Stomach (tissue), 9 donors: ENCODE data around the gene SVIL. TPM values are rescaled to one million over a fixed set of nuclear protein-coding genes. Genes with fewer than 3 reads are reported as not detected.

Experiments
- DNase-seq, 2 donors: peaks; one replicate each; pipeline versions ENCODE4 v3.0.0 to v3.0.0-alpha.2; 2013 to 2019
- H3K27ac ChIP-seq, 5 donors: fragments of 200-600 bp in 4 of 5; sonication (generic) in 4 of 5; one replicate each; pipeline ENCODE4 v1.5.1; 2013 to 2019; ENCODE audit warnings: mild to moderate bottlenecking in 1 of 5, moderate library complexity in 1 of 5
- H3K27me3 ChIP-seq, 3 donors: fragments of 200-600 bp; sonication (generic); one replicate each; pipeline ENCODE4 v1.5.1; 2017 to 2019; ENCODE audit warnings: mixed run types in 1 of 3
- H3K36me3 ChIP-seq, 4 donors: fragments of 200-600 bp; sonication (generic); 1 replicate in 3 of 4; 2 replicates in 1 of 4; pipeline ENCODE4 v1.5.1; 2016 to 2019
- H3K4me1 ChIP-seq, 4 donors: fragments of 200-600 bp; sonication (generic); one replicate each; pipeline ENCODE4 v1.5.1; 2016 to 2019
- H3K4me3 ChIP-seq, 4 donors: fragments of 200-600 bp; sonication (generic) in 3 of 4; one replicate each; pipeline ENCODE4 v1.5.1; 2016 to 2019; ENCODE audit warnings: mild to moderate bottlenecking in 1 of 4
- H3K9me3 ChIP-seq, 4 donors: fragments of 200-600 bp; sonication (generic); one replicate each; pipeline ENCODE4 v1.5.1; 2016 to 2019
- EP300 ChIP-seq: sonication (generic); formaldehyde crosslinking; IDR thresholded peaks from one replicate; pipeline ENCODE4 v1.6.1; 2017; ENCODE audit warnings: antibody characterized with exemption
- POLR2A ChIP-seq, 4 donors: fragments of 450-650 bp; IDR thresholded peaks; one replicate each; pipeline ENCODE4 v1.6.1; 2016; ENCODE audit warnings: antibody characterized with exemption in 4 of 4, control low read depth in 2 of 4, mild to moderate bottlenecking in 1 of 4, moderate library complexity in 1 of 4
- POLR2AphosphoS5 ChIP-seq, 3 donors: sonication (generic); formaldehyde crosslinking; IDR thresholded peaks; one replicate each; pipeline ENCODE4 v1.6.1; 2016; ENCODE audit warnings: antibody characterized with exemption in 3 of 3
- WGBS, 5 donors: extraction: QIAGEN DNeasy Blood & Tissue Kit in 3 of 5; methylation state at CpG; one replicate each; pipeline versions ENCODE4 v1.1.5 to v1.1.7; 2013 to 2018; 5-methylcytosine and 5-hydroxymethylcytosine counted together
- intact Hi-C: fragments of 100-400 bp; cut with DNase I; formaldehyde crosslinking; loops from one replicate; pipeline ENCODE4 v1.15.1; 2023; ENCODE audit warnings: low total_unique reads
- polyA plus RNA-seq, 3 donors: library from polyadenylated mRNA; stranded (reverse); fragments of 200-250 nt; gene quantifications; one replicate each; pipeline ENCODE4 v1.2.3, GENCODE V29; 2013
- total RNA-seq, 5 donors: library from RNA; depleted of rRNA; stranded (reverse); fragments of >200 nt; gene quantifications; one replicate each; pipeline versions ENCODE4 v1.1.0 to v1.2.3, GENCODE V29; 2014 to 2016
- TF ChIP-seq, protein P1 (sequence below), 7 experiments: fragments of 450-650 bp in 4 of 7; fragments of 200-600 bp in 3 of 7; sonication (generic) in 3 of 7; IDR thresholded peaks; one replicate each; pipeline ENCODE4 v1.5.1; 2016 to 2019; ENCODE audit warnings: antibody characterized with exemption in 7 of 7, control low read depth in 2 of 7, mild to moderate bottlenecking in 1 of 7
- donor health status: healthy with polysubstance abuse.
- donor health status: Bipolar disorder and iron deficiency.
- donor health status: healthy.

Gene SVIL
- total and polyA plus RNA-seq, 8 donors = 6.8 to 400 (median 112) TPM

DNA sequence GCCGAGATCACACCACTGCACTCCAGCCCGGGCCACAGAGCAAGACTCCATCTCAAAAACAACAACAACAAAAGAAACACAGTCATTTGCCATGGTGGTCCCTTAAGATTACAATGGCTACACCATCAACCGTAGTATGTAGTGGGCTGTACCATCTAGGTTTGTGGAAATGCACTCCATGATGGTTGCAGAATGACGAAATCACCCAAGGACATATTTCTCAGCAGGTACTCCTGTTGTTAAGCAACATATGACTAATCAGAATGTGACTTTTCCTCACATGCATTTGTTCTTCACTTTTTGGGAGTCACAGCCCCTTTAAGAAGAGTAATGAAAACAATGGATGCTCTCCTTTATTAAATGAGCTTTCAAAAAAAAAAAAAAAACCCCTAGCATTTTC, 11.0 kb downstream of the SVIL start:
- DNase-seq = no peak
- TF ChIP-seq POLR2AphosphoS5 (IDR thresholded peaks at IDR 0.05) = no peak
- TF ChIP-seq POLR2A (IDR thresholded peaks at IDR 0.05) = no peak
- no peak for TF ChIP-seq EP300
- TF ChIP-seq, protein P1, sequence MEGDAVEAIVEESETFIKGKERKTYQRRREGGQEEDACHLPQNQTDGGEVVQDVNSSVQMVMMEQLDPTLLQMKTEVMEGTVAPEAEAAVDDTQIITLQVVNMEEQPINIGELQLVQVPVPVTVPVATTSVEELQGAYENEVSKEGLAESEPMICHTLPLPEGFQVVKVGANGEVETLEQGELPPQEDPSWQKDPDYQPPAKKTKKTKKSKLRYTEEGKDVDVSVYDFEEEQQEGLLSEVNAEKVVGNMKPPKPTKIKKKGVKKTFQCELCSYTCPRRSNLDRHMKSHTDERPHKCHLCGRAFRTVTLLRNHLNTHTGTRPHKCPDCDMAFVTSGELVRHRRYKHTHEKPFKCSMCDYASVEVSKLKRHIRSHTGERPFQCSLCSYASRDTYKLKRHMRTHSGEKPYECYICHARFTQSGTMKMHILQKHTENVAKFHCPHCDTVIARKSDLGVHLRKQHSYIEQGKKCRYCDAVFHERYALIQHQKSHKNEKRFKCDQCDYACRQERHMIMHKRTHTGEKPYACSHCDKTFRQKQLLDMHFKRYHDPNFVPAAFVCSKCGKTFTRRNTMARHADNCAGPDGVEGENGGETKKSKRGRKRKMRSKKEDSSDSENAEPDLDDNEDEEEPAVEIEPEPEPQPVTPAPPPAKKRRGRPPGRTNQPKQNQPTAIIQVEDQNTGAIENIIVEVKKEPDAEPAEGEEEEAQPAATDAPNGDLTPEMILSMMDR (IDR thresholded peaks at IDR 0.05) = no peak
- Histone ChIP-seq H3K9me3 (no peaks in the 10 kb centered on the region), H3K36me3 (no peaks in the 10 kb centered on the region), H3K4me1 (peaks cover 17 to 57% (median 34%) of the 10 kb centered on the region in 4 donors), H3K27me3 (no peaks in the 10 kb centered on the region), H3K27ac (peak overlapping the region in 3 of 5 donors; percentile 44 to 90 (median 48)), H3K4me3 (no peak overlapping the region)
- WGBS, 5 donors = 87 to 97% (median 92%) methylated on average over 4 of the region's 4 CpGs
- intact Hi-C loops = no loop called here

DNA sequence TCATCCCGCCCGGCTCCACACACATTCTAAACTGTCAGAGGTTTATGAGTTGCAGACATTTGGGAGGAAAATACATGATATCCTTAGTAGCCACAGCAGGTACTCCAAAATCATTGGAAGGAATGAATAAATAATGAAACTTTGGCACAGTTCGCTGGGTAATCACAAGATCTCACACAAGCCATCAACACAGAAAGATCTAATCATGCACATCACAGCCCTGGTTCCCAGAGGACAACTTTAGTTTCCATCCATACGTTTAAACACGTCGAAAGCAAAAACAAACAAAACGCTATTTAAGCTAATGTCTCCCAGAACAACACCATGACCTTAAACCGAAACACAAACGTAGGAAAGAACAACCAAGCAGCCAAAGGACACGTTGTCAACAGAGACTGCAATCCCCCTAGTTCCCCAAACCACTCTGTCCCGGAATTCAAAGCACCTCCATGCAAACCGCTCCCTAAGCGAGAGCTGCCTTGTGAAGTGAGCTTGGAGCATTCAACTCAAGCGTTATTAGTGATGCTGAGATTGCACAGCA, 12.3 kb downstream of the SVIL start:
- DNase-seq = peak in 1 of 2 donors; percentile 9
- Histone ChIP-seq H3K36me3 (no peaks in the 10 kb centered on the region), H3K9me3 (no peaks in the 10 kb centered on the region), H3K27me3 (no peaks in the 10 kb centered on the region), H3K4me1 (peaks cover 16 to 56% (median 34%) of the 10 kb centered on the region in 4 donors), H3K4me3 (peak overlapping the region in 1 of 4 donors; percentile 5), H3K27ac (peak overlapping the region in 3 of 5 donors; percentile 44 to 90 (median 48))
- WGBS, 5 donors = 67 to 74% (median 69%) methylated on average over 14 of the region's 14 CpGs
- intact Hi-C loops = no loop called here
- TF ChIP-seq POLR2AphosphoS5 (IDR thresholded peaks at IDR 0.05) (no peak), EP300 (no peak), POLR2A (IDR thresholded peaks at IDR 0.05) (no peak)
- TF ChIP-seq, protein P1 (IDR thresholded peaks at IDR 0.05) = no peak

GRCh38 chr10:29621161-29621560, 13.6 kb downstream of the SVIL start:
- Histone ChIP-seq H3K4me3 (no peak overlapping the region), H3K27ac (peak overlapping the region in 4 of 5 donors; percentile 58 to 90 (median 80)), H3K9me3 (no peaks in the 10 kb centered on the region), H3K27me3 (no peaks in the 10 kb centered on the region), H3K36me3 (no peaks in the 10 kb centered on the region), H3K4me1 (peaks cover 14 to 54% (median 34%) of the 10 kb centered on the region in 4 donors)
- intact Hi-C loops = no loop called here
- DNase-seq = no peak
- 59 to 78% (median 70%) methylated on average over 7 of the region's 7 CpGs for WGBS, 5 donors
- peak; percentile 46 to 96 (median 79) for TF ChIP-seq POLR2AphosphoS5 (IDR thresholded peaks at IDR 0.05)
- TF ChIP-seq POLR2A (IDR thresholded peaks at IDR 0.05) = no peak
- TF ChIP-seq EP300 = peak; percentile 96
- TF ChIP-seq, protein P1 (IDR thresholded peaks at IDR 0.05) = no peak

- Histone ChIP-seq H3K27me3 (no peaks in the 10 kb centered on the region), H3K27ac (peak overlapping the region in 4 of 5 donors; percentile 58 to 90 (median 80)), H3K4me1 (peaks cover 14 to 60% (median 33%) of the 10 kb centered on the region in 4 donors), H3K36me3 (no peaks in the 10 kb centered on the region), H3K4me3 (no peak overlapping the region), H3K9me3 (no peaks in the 10 kb centered on the region)
- intact Hi-C loops = no loop called here
- WGBS, 5 donors = 59 to 88% (median 83%) methylated on average over 5 of the region's 5 CpGs
- no peak for DNase-seq
- TF ChIP-seq, protein P1 (IDR thresholded peaks at IDR 0.05) = no peak
- TF ChIP-seq POLR2AphosphoS5 (IDR thresholded peaks at IDR 0.05) (no peak), POLR2A (IDR thresholded peaks at IDR 0.05) (no peak), EP300 (no peak)
Observed at GRCh38 chr10:29620112-29620690, 14.6 kb downstream of the SVIL start.
